ENCODE measurements around the gene SOBP.

GRCh38 chr6:107642095-107642860, 152.4 kb downstream of the SOBP start:
- TF ChIP-seq CTCF (IDR thresholded peaks at IDR 0.05), result no peak
- TF ChIP-seq ZFX (IDR thresholded peaks at IDR 0.05; ENCODE audit: borderline replicate concordance), result no peak

Data from 22Rv1 (cell line).